Lung microvascular endothelial cell (primary cell): ENCODE data around the gene ZNHIT6. TPM values are rescaled to one million over a fixed set of nuclear protein-coding genes. Genes with fewer than 3 reads are reported as not detected.

ENCODE experiments used
- total RNA-seq: library from RNA; depleted of rRNA; stranded (reverse); fragments of >200 nt; gene quantifications from 2 replicates; pipeline ENCODE4 v1.2.1, GENCODE V29; 2014

Gene ZNHIT6
- total RNA-seq, 1 donor from 2014 or later: 11.1 TPM

Other genes starting within 250 kb of the ZNHIT6 start
- gene DDAH1, start 243.3 kb downstream of the ZNHIT6 start, total RNA-seq: 31.8 and 57.9 TPM in 2 replicates
- 74.5 and 213 TPM in 2 replicates for gene CCN1, start 127.7 kb downstream of the ZNHIT6 start, total RNA-seq